Measurements from ENCODE around the gene UFSP1.
"Not testable (repeated sequence)": the region's sequence is repeated elsewhere in the genome, so short reads cannot be mapped to it uniquely, and the experiment has no call there.

UFSP1 gene

GRCh38 chr7:100879685-100880261 is 9.7 kb downstream of the UFSP1 start:
- no peak for DNase-seq

GRCh38 chr7:100878685-100879084 is 10.8 kb downstream of the UFSP1 start:
- no peak for DNase-seq

GRCh38 chr7:100878013-100878412 is 11.5 kb downstream of the UFSP1 start:
- no peak for DNase-seq

- peak; percentile 67 for DNase-seq
These were observed 14.2 kb downstream of the UFSP1 start for GRCh38 chr7:100875356-100875751.

GRCh38 chr7:100874577-100875355 is 14.7 kb downstream of the UFSP1 start, which contains the start of gene SRRT:
Gene SRRT, plus strand, starts transcription at chr7:100875103. Its CDS starts 488 bp downstream, at chr7:100875591.
- peak; percentile 99 for DNase-seq

- DNase-seq, result no peak
These were observed 15.3 kb downstream of the UFSP1 start for GRCh38 chr7:100874300-100874576.

GRCh38 chr7:100873599-100874299 is 15.8 kb downstream of the UFSP1 start:
- DNase-seq, result no peak

DNA sequence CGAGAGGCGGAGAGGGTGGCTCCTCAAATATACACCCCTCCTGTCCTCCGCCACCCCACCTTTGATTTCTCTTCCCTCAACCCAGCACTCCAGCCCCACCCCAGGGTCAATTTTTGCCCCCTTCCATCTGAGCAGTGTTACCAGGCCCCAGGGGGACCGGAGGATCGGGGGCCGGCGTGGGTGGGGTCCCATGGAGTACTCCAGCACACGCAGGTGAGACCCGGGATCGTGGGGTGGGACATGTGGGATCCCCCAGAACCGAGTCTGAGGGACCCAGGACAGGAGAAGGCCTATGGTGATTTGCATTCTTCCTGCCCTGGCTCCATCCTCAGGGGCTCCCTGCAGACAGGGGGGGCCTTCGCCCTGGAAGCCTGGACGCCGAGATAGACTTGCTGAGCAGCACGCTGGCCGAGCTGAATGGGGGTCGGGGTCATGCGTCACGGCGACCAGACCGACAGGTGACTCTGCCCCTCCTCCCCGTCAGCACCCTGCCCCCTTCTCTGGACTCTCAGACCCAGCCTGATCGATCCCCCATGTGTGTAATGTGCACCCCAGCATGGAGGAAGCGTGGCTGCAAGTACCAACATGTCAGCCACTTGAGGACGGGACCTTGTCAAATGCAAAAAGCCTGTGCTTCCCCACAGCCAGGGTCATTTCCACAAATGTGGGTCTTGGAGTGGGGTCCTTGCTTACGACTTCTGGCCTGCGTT is 21.6 kb downstream of the UFSP1 start:
- no peak for DNase-seq

GRCh38 chr7:100867040-100867775 is 22.3 kb downstream of the UFSP1 start, which contains the start of gene TRIP6:
Gene TRIP6, plus strand, starts transcription at chr7:100867387. Its CDS starts 111 bp downstream, at chr7:100867498.
- DNase-seq, result no peak

- no peak for DNase-seq
These were observed 22.8 kb downstream of the UFSP1 start for GRCh38 chr7:100866729-100867039.

- no peak for DNase-seq
These were observed 23.4 kb downstream of the UFSP1 start for GRCh38 chr7:100865938-100866728.

- no peak for DNase-seq
These were observed 24.1 kb downstream of the UFSP1 start for GRCh38 chr7:100865372-100865911.

GRCh38 chr7:100864263-100864845 is 25.2 kb downstream of the UFSP1 start:
- DNase-seq, result no peak

DNA sequence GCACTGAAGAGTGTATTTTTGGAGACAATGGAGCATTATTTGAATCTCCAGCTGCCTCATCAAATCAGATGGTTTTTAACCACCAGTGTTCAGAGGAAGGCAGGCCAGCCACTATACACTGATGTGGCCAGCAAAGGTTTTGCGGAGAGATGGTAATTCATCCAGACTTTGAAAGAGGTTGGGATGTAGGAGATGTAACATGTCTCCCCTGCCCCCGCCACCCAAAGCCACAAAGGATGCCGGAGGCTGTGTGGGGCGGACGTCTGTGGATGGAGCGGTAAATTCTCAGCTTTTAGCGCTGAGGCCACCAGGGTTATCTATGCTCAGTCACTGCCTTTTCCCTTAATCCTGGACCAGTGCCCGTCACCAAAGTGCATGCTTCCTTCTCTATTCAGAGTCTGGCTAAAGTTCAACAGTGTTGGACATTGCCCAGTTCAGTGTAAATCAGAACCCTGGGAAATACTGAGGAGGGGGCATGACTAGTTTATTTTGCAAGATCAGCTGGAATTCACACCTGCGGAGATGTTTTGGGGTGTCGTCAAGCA is 26.0 kb downstream of the UFSP1 start:
- no peak for DNase-seq

- no peak for DNase-seq
These were observed 27.9 kb downstream of the UFSP1 start for GRCh38 chr7:100861616-100861985.

DNA sequence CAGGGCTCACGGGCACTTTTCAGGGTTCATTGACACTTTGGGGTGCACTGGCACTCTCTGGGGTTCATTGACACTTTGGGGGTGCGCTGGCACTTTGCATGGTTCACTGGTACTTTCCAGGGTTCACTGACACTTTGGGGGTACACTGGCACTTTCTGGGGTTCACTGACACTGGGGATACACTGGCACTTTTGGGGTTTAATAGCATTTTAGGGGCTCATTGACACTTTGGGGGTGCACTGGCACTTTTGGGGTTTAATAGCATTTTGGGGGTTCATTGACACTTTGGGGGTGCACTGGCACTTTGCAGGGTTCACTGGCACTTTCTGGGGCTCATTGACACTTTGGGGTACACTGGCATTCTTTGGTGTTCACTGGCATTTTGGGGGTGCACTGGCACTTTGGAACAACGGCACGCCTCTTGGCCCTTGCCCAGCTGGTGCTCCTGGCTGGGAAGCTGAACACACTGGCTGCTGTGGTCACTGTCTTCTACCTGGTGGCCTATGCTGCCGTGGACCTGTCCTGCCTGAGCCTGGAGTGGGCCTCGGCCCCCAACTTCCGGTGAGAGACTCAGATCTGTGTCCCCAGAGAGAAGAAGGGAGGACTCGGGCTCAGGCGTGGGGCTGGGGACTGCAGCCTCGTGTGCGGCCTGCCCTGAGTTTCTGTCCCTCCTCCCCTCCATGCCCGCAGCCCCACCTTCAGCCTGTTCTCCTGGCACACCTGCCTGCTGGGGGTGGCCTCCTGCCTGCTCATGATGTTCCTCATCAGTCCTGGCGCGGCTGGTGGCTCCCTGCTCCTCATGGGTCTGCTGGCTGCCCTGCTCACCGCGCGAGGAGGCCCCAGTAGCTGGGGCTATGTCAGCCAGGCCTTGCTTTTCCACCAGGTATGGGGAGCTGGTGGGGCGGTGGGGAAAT is 28.6 kb downstream of the UFSP1 start:
- no peak for DNase-seq

GRCh38 chr7:100859856-100860255 is 29.7 kb downstream of the UFSP1 start:
- DNase-seq, result no peak

- no peak for DNase-seq
These were observed 32.6 kb downstream of the UFSP1 start for GRCh38 chr7:100856871-100857282.

GRCh38 chr7:100855515-100855914 is 34.0 kb downstream of the UFSP1 start:
- no peak for DNase-seq

DNA sequence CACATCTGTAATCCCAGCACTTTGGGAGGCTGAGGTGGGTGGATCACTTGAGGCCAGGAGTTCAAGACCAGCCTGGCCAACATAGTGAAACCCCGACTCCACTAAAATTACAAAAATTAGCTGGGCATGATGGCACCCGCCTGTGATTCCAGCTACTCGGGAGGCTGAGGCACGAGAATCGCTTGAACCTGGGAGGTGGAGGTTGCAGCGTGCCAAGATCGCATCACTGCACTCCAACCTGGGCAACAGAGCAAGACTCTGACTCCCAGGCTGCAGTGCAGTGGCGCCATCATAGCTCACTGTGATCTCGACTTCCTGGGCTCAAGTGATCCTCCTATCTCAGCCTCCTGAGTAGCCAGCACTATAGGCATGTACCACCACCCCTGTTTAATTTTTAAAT is 34.6 kb downstream of the UFSP1 start:
- not testable (repeated sequence) for DNase-seq

Measured in NK-92 treated with Interleukin-12 subunit alpha and Interleukin-12 subunit beta, amount 100 ng/mL, for 24 hours (cell line).